Amygdala (tissue), 56 donors: ENCODE results near the gene GPRASP2.
A peak's percentile ranks its signal among the peaks of the same experiment; 100 is the strongest.
"Not testable (repeated sequence)": the region's sequence is repeated elsewhere in the genome, so short reads cannot be mapped to it uniquely, and the experiment has no call there.

Source experiments
- DNase-seq, 56 donors: peaks; one replicate each; lab custom pipeline; 2025; lab: John Stamatoyannopoulos, UW

The GPRASP2 gene

GRCh38 chrX:102712216-102712966 lies at the start of gene GPRASP2:
GPRASP2 (plus strand) TSS chrX:102712448; CDS start chrX:102714870, 2,422 bp downstream.
- peak in 41 of 56 donors; percentile 0 to 60 (median 22) for DNase-seq

GRCh38 chrX:102663820-102664219 lies 48.4 kb upstream of the GPRASP2 start:
- DNase-seq = not testable (repeated sequence)

- not testable (repeated sequence) for DNase-seq
Observed at GRCh38 chrX:102667034-102667433, 45.2 kb upstream of the GPRASP2 start.

GRCh38 chrX:102669526-102669925 lies 42.7 kb upstream of the GPRASP2 start:
- DNase-seq = no peak

GRCh38 chrX:102672856-102673255 lies 39.4 kb upstream of the GPRASP2 start:
- no peak for DNase-seq

- DNase-seq = not testable (repeated sequence)
Observed at GRCh38 chrX:102677479-102677878, 34.8 kb upstream of the GPRASP2 start.

- DNase-seq = no peak
Observed at GRCh38 chrX:102684772-102685520, 27.3 kb upstream of the GPRASP2 start.

- DNase-seq = no peak
Observed at GRCh38 chrX:102694749-102695148, 17.5 kb upstream of the GPRASP2 start.

- no peak for DNase-seq
Observed at GRCh38 chrX:102696306-102696705, 15.9 kb upstream of the GPRASP2 start.

GRCh38 chrX:102697494-102697893 lies 14.8 kb upstream of the GPRASP2 start:
- no peak for DNase-seq

- no peak for DNase-seq
Observed at GRCh38 chrX:102708900-102709299, 3.3 kb upstream of the GPRASP2 start.

GRCh38 chrX:102711872-102712215 lies 404 bp upstream of the GPRASP2 start:
- DNase-seq = peak in 2 of 56 donors; percentile 4 to 26

- DNase-seq = peak in 53 of 56 donors; percentile 0 to 74 (median 23)
Observed at GRCh38 chrX:102712981-102713625, 855 bp downstream of the GPRASP2 start.

- no peak for DNase-seq
Observed at GRCh38 chrX:102714994-102715393, 2.7 kb downstream of the GPRASP2 start.

GRCh38 chrX:102715967-102716366 lies 3.7 kb downstream of the GPRASP2 start:
- DNase-seq = no peak

- peak in 55 of 56 donors; percentile 2 to 91 (median 66) for DNase-seq
Observed at GRCh38 chrX:102720237-102721168, 8.3 kb downstream of the GPRASP2 start, which contains the start of gene GPRASP3. GPRASP3 (plus strand) TSS chrX:102720743; CDS start chrX:102748996, 28,253 bp downstream.

- DNase-seq = not testable (repeated sequence)
Observed at GRCh38 chrX:102721169-102721506, 8.9 kb downstream of the GPRASP2 start.

GRCh38 chrX:102723456-102723855 lies 11.2 kb downstream of the GPRASP2 start:
- DNase-seq = no peak

GRCh38 chrX:102727761-102728160 lies 15.5 kb downstream of the GPRASP2 start:
- DNase-seq = no peak

GRCh38 chrX:102728646-102729045 lies 16.4 kb downstream of the GPRASP2 start:
- DNase-seq = no peak
